ENCODE measurements around the gene PIP5K1B. TPM values are rescaled to one million over a fixed set of nuclear protein-coding genes. Genes with fewer than 3 reads are reported as not detected.

Gene PIP5K1B
- total RNA-seq, 1 experiment from 2014 or later = not detected

DNA sequence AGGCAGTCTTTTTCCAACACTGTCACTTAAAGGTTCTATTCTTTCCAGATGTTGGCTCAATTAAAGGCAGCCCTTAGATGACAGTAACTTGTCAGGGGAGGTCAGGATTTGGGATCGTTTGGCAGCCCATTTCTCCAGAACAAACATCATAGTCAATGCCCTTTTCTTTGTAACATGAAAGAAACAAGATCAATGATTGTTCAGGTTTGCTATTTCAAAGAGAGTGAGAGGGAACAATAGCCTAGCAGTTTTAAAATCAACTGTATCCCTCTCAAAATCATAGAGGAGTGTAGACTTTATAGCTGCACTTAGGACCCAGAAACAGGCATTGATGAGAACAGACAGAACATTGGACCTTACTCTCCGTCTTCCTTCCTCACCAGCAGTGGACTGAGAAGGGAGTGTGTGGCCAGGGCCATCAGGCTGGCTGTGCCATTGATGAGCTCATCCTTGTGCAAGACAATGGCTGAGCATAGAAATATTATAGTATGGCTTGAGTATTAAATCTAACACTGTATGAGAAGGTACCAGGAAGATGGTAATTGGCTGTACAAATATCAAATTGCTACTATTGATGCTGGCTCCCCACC lies 130.0 kb downstream of the PIP5K1B start:
- no peaks in the 10 kb centered on the region for H3K27me3 ChIP-seq (replicated peaks)
- DNase-seq (ENCODE audit: low read depth in 1 of 2, low spot score in 2 of 2) = no peak
- no peaks in the 10 kb centered on the region for H3K36me3 ChIP-seq
- no peaks in the 10 kb centered on the region for H3K4me1 ChIP-seq (replicated peaks)
- no peak overlapping the region for H3K4me3 ChIP-seq
- H3K27ac ChIP-seq = no peak overlapping the region
- no peaks in the 10 kb centered on the region for H3K9me3 ChIP-seq (replicated peaks)

DNA sequence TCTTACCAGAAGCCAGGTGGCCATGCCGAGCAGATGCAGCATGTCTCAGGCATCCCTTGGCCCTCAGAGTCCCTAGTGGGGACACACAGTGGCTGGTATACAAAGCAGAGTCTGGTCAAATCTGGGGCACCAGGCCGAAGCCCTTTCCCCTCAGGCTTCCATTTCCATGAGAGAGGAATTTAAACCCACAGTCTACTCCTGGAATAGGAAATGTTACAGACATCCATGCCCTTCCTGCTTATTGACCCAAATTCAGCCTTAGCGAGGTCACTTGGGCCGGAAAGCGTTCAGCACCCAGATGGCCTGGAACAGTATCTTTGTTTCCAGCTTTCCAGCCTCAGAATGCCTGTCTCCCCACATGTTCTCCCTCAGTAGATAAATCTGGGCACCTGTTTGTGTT lies 131.7 kb downstream of the PIP5K1B start:
- Histone ChIP-seq H3K4me3 (no peak overlapping the region), H3K4me1 (replicated peaks) (no peaks in the 10 kb centered on the region), H3K9me3 (replicated peaks) (no peaks in the 10 kb centered on the region), H3K36me3 (no peaks in the 10 kb centered on the region), H3K27me3 (replicated peaks) (no peaks in the 10 kb centered on the region), H3K27ac (no peak overlapping the region)
- DNase-seq (ENCODE audit: low read depth in 1 of 2, low spot score in 2 of 2) = no peak

DNA sequence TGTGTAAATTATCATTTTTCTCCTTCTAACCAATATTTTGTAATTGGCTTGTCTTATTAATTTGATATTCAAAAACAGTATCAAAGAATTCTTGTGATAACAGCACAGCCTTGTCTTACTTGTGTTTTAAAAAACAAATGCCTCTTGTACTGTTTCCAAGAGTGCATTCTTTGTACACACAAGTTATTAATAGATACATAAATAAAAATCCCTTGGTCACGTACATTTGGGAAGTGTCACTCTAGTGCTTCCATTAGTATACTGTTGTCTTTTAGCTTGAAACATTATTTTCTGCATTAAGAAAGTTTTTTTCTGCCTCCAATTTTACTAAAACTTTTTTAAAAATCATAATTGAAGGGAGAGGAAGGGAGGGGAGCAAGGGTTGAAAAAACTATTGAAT lies 133.2 kb downstream of the PIP5K1B start:
- Histone ChIP-seq H3K4me1 (replicated peaks) (no peaks in the 10 kb centered on the region), H3K27me3 (replicated peaks) (no peaks in the 10 kb centered on the region), H3K4me3 (no peak overlapping the region), H3K27ac (no peak overlapping the region), H3K36me3 (no peaks in the 10 kb centered on the region), H3K9me3 (replicated peaks) (no peaks in the 10 kb centered on the region)
- DNase-seq (ENCODE audit: low read depth in 1 of 2, low spot score in 2 of 2) = no peak

DNA sequence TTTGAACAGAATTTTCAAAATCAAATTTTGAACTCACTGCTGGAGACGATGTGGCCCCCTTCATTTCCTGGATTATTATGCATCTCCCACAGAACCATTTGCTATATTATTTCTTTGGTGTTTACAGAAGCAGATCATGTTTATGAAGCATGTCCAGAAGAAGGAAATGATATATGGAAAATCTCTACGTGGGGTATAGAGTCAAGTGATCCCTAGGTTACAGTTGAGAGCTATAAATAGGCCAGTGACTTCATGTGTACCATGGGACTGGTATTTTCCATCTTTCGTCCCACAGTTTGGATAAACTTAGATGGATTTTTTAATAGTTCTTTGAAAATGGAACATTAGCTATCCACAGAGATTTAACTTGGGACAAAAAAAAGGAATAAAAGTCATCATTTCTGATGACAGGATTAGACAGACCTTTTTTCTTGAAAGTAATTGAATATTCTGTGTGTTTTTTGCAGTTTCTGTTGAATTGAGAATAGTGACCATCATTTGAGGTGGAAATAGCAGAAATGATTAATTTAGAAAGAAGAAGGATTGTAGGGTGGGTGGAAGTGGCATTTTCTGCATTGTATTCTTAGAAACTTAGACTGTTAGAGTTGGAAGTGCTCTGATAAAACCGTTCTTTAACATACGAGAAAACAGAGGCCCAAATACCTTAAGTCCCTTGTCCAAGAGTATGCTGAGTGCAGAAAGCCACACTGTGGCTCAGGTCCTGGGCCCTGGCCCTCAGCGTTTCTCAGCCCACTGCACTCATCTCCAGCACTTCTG lies 136.4 kb downstream of the PIP5K1B start:
- Histone ChIP-seq H3K4me3 (no peak overlapping the region), H3K27me3 (replicated peaks) (no peaks in the 10 kb centered on the region), H3K27ac (no peak overlapping the region), H3K36me3 (no peaks in the 10 kb centered on the region), H3K4me1 (replicated peaks) (no peaks in the 10 kb centered on the region), H3K9me3 (replicated peaks) (no peaks in the 10 kb centered on the region)
- DNase-seq (ENCODE audit: low read depth in 1 of 2, low spot score in 2 of 2) = no peak

DNA sequence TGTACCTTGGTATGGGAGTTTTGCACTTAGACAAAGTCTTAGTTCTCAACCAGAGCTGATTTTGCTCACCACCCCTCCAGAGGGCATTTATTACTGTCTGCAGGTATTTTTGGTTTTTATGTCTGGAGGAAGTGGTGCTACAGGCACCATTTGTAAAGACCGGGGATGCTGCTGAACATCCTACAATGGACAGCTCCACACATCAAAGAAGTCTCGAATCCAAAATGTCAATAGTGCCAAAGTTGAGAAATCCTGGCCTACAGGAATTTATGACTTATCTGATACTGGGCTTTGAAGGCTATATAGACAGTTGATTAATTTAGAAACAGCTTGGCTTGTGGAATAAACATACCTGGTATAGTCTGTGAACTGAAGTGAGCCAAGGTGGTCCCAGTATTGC lies 137.5 kb downstream of the PIP5K1B start:
- no peak overlapping the region for H3K4me3 ChIP-seq
- H3K36me3 ChIP-seq = no peaks in the 10 kb centered on the region
- H3K27ac ChIP-seq = no peak overlapping the region
- no peaks in the 10 kb centered on the region for H3K27me3 ChIP-seq (replicated peaks)
- no peaks in the 10 kb centered on the region for H3K4me1 ChIP-seq (replicated peaks)
- H3K9me3 ChIP-seq (replicated peaks) = no peaks in the 10 kb centered on the region
- no peak for DNase-seq (ENCODE audit: low read depth in 1 of 2, low spot score in 2 of 2)

DNA sequence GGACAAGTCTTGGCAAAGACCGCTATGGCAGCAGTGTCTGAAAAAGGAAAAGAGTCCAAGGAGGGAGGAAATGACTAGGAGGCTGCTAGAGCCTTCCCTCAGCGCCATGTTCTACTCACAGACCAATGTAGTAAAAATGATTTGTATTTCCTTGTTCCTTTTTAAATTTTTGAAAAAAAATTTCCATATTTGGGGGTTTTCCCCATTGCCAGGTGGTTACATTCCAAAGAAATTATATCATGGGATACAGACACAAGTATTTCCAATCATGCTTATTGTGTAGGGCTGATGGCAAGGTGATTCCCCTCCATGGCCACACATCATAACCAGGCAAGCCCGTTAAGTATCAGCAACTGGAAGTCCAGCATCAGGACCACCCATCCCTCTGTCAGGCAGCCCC lies 138.2 kb downstream of the PIP5K1B start:
- no peaks in the 10 kb centered on the region for H3K36me3 ChIP-seq
- no peak overlapping the region for H3K4me3 ChIP-seq
- DNase-seq (ENCODE audit: low read depth in 1 of 2, low spot score in 2 of 2) = no peak
- no peaks in the 10 kb centered on the region for H3K27me3 ChIP-seq (replicated peaks)
- H3K9me3 ChIP-seq (replicated peaks) = no peaks in the 10 kb centered on the region
- no peaks in the 10 kb centered on the region for H3K4me1 ChIP-seq (replicated peaks)
- no peak overlapping the region for H3K27ac ChIP-seq

DNA sequence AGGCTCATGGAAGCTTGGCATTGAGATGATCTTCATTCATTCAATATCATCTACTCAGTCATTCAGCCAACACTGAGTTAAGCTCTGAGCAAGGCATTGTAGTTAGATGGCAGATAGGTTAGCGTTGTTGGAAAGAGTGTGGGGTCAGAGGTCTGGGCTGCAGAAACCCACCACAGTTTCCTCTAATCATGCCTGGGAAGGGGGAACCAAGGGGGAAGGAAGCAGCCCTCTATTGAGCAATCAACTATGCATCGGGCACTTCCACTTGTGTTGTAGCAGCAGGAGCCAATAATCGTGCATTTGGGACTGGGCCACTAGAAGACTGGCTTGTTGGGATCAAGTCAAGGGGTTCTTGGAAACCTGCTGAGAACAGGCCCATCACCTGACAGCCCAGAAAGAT lies 139.1 kb downstream of the PIP5K1B start:
- H3K36me3 ChIP-seq = no peaks in the 10 kb centered on the region
- no peaks in the 10 kb centered on the region for H3K27me3 ChIP-seq (replicated peaks)
- no peak overlapping the region for H3K27ac ChIP-seq
- no peaks in the 10 kb centered on the region for H3K9me3 ChIP-seq (replicated peaks)
- no peaks in the 10 kb centered on the region for H3K4me1 ChIP-seq (replicated peaks)
- no peak for DNase-seq (ENCODE audit: low read depth in 1 of 2, low spot score in 2 of 2)
- H3K4me3 ChIP-seq = no peak overlapping the region

DNA sequence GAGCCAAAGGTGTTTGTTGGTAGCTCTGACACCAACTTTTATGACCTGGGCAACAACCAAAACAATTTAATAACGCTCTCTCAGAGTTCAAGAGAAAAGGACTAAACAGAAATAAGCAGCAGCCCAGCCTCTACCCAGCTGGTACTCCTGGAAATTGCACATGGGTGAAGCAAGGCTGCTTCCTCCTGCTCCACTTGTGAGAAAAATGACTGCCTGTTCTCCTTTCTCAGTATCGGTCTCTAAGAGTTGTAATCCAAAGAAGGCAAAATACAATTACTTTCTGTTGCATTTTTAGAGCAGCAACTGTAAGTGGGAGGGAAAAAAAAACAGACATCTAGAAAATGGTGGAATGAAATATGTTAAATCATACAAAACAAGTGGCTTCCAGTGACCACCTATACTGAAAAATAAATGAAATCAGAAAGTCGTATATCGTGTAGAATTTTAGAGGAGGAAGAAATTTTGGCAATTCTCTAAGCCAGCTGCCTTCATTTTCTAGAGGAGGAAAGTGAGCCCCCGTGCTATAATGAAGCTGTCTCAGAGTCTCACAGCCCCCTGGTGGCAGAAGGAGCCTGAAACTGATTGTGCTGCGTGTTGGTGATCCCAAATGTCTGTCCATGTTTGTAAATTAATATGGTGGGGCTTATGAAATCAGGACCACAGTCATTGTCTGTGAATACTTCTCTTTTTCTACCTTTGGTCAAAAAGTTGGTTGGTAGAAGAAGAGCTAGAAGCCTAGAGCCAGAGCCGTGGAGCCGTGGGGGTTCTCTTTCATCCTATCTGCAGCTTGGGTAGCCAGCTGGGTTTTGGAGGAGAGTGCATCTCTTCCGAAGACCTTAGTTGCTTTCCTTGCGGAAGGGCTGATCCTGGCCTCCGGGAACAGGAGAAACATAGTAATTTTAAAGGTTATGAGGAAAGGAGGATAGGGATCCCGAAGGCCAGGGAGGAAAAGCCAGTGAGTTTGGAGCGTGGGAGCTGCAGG lies 139.9 kb downstream of the PIP5K1B start:
- Histone ChIP-seq H3K9me3 (replicated peaks) (no peaks in the 10 kb centered on the region), H3K27ac (no peak overlapping the region), H3K27me3 (replicated peaks) (no peaks in the 10 kb centered on the region), H3K4me1 (replicated peaks) (no peaks in the 10 kb centered on the region), H3K36me3 (no peaks in the 10 kb centered on the region), H3K4me3 (no peak overlapping the region)
- DNase-seq (ENCODE audit: low read depth in 1 of 2, low spot score in 2 of 2) = no peak

DNA sequence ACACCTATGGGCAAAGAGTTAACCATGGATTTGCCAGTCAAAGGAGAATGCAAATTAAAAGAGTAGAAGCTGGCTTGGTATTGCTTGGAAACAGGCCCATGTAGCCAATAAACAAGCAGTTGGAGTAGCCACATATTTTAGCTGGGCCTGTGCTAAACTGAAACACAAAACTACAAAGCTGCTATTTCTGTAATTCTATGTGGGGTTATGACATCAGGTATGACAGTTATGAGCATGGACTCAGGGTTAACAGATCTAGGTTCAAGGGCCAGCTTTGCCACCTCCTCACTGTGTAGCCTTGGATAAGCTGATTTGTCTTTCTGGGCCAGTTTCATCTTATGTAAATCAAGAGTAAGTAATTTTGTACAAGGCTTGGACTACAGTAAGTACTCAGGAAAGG lies 142.7 kb downstream of the PIP5K1B start:
- H3K27ac ChIP-seq = no peak overlapping the region
- no peaks in the 10 kb centered on the region for H3K9me3 ChIP-seq (replicated peaks)
- no peak for DNase-seq (ENCODE audit: low read depth in 1 of 2, low spot score in 2 of 2)
- H3K4me1 ChIP-seq (replicated peaks) = no peaks in the 10 kb centered on the region
- no peak overlapping the region for H3K4me3 ChIP-seq
- H3K27me3 ChIP-seq (replicated peaks) = no peaks in the 10 kb centered on the region
- no peaks in the 10 kb centered on the region for H3K36me3 ChIP-seq

DNA sequence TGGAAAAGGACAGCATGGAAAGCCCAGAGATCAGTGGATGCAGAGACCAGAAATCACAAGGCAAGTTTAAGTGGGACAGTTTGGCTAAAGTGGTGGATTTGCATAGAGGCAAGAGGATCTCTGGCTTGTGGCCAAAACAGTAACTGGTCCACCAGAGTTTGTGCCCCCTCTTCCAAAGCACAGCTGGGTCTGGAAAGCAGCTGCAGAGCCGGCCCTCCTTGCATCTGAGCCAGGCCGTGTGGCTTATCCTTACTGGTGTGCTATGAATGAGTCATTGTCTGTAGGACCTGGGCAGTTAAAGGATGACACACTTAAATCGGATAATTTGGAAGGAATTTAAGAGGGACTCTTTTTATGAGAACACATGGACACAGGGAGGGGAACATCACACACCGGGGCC lies 146.6 kb downstream of the PIP5K1B start:
- H3K36me3 ChIP-seq = no peaks in the 10 kb centered on the region
- H3K4me1 ChIP-seq (replicated peaks) = no peaks in the 10 kb centered on the region
- no peak overlapping the region for H3K27ac ChIP-seq
- no peaks in the 10 kb centered on the region for H3K9me3 ChIP-seq (replicated peaks)
- no peak overlapping the region for H3K4me3 ChIP-seq
- H3K27me3 ChIP-seq (replicated peaks) = 0 out of 2 replicates have a peak, but pooled peaks cover 6% of the 10 kb centered on the region
- DNase-seq (ENCODE audit: low read depth in 1 of 2, low spot score in 2 of 2) = no peak

DNA sequence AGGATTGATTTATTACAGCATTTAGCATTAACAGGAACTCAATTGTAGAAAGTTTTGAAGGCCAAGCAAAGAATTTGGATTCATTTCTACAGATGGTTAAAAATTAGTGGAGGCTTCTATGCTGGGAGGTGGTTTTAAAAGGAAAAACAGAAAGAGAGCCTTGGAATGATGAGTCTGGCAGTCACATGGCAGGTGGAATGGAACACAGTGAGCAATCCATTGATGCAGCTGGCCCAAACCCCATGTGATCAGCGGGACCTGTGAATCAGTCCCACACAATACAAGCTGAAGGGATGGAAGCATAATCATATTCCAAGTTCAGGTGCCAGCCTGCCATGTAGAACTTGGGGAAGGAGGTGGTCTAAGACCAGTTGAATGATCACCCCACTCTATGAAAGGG lies 147.9 kb downstream of the PIP5K1B start:
- no peak for DNase-seq (ENCODE audit: low read depth in 1 of 2, low spot score in 2 of 2)
- no peaks in the 10 kb centered on the region for H3K4me1 ChIP-seq (replicated peaks)

DNA sequence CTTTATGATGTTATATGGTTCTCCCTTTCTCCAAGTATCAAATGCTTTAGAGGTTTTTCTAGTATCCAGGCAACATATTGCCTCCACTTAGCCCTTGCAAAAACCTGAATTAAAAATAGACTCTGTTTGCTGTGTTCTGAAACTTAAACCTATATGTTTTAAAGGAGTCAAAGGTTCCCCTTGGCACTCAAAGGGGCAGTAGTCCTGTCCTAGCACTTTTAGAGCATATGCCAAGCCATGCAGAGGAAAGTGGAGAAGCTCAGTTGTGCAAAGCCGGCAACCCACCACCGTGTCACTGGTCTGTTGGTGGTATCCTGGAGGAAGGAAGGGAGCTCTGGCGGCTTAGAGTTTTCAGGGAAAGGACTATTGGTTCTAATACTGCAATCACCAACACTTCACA lies 154.3 kb downstream of the PIP5K1B start:
- no peak overlapping the region for H3K27ac ChIP-seq
- no peaks in the 10 kb centered on the region for H3K9me3 ChIP-seq (replicated peaks)
- no peaks in the 10 kb centered on the region for H3K4me1 ChIP-seq (replicated peaks)
- no peak for DNase-seq (ENCODE audit: low read depth in 1 of 2, low spot score in 2 of 2)
- H3K4me3 ChIP-seq = no peak overlapping the region
- peaks cover 24% of the 10 kb centered on the region for H3K27me3 ChIP-seq (replicated peaks)
- no peaks in the 10 kb centered on the region for H3K36me3 ChIP-seq

More for the DNA sequence above, 147.9 kb downstream of the PIP5K1B start:
- H3K9me3 ChIP-seq (replicated peaks) = no peaks in the 10 kb centered on the region
- H3K36me3 ChIP-seq = no peaks in the 10 kb centered on the region
- no peak overlapping the region for H3K27ac ChIP-seq
- 0 out of 2 replicates have a peak, but pooled peaks cover 6% of the 10 kb centered on the region for H3K27me3 ChIP-seq (replicated peaks)
- H3K4me3 ChIP-seq = no peak overlapping the region

DNA sequence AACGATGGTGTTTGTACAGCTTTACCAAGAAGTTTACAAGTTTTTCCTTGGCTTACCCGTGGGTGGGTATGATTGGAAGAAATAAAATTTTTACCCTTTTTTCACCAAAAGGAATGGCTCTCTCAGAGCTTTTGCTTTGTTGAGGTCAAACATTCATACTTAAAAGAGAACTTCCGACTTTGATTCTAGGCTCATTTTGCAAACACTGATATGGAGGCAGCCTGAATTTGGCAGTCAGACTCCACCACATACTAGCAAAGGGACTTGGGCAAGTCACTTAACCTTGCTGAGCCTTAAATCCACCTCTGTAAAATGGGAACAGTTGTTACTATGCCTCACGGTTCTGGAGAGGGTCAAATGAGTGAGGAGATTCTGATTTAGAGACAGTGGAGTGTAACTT lies 155.4 kb downstream of the PIP5K1B start:
- Histone ChIP-seq H3K4me3 (no peak overlapping the region), H3K4me1 (replicated peaks) (no peaks in the 10 kb centered on the region), H3K9me3 (replicated peaks) (no peaks in the 10 kb centered on the region), H3K36me3 (no peaks in the 10 kb centered on the region), H3K27me3 (replicated peaks) (peaks cover 23% of the 10 kb centered on the region), H3K27ac (no peak overlapping the region)
- DNase-seq (ENCODE audit: low read depth in 1 of 2, low spot score in 2 of 2) = no peak

DNA sequence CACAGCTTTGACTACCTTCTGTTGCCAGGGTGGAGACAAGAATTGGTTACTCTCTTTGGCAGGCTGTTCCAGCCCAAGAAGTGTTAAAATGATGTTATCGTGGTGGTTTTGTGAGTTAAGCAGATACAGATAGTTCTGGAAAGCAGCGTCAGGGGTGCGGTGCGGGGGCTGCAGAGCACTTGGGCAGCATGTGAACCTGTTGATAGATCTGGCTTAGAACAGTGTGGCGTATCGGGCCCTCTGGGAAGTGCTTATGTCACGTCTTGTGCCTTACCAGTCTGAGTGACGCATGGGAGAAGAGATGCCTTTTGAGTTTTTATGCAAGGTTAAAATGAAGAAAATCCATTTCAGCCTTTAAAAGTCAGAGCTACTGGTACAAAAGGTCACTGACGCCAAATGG lies 156.4 kb downstream of the PIP5K1B start:
- Histone ChIP-seq H3K4me1 (replicated peaks) (no peaks in the 10 kb centered on the region), H3K27me3 (replicated peaks) (peaks cover 18% of the 10 kb centered on the region), H3K27ac (no peak overlapping the region), H3K4me3 (no peak overlapping the region), H3K9me3 (replicated peaks) (no peaks in the 10 kb centered on the region), H3K36me3 (no peaks in the 10 kb centered on the region)
- DNase-seq (ENCODE audit: low read depth in 1 of 2, low spot score in 2 of 2) = no peak
